ENCODE results near the gene LMTK3.

Gene LMTK3

GRCh38 chr19:48436586-48436985, 75.0 kb downstream of the LMTK3 start:
- Histone ChIP-seq H3K36me3 (ENCODE audit: insufficient read depth, low read length) (no peaks in the 10 kb centered on the region), H3K27ac (ENCODE audit: low read length) (no peak overlapping the region), H3K9ac (ENCODE audit: low read depth, low read length) (no peak overlapping the region), H4K20me1 (ENCODE audit: insufficient read depth, low read length) (no peaks in the 10 kb centered on the region), H3K4me3 (ENCODE audit: low read depth in 1 of 2, low read length in 2 of 2) (no peak overlapping the region), H3K79me2 (ENCODE audit: insufficient read depth, low read length) (no peaks in the 10 kb centered on the region), H2AFZ (ENCODE audit: low read depth, low read length) (no peak overlapping the region), H3K27me3 (ENCODE audit: insufficient read depth, low read length, poor library complexity) (no peaks in the 10 kb centered on the region), H3K9me3 (ENCODE audit: insufficient read depth, low read length, severe bottlenecking) (no peaks in the 10 kb centered on the region), H3K4me1 (ENCODE audit: insufficient read depth, low read length) (no peaks in the 10 kb centered on the region), H3K4me2 (ENCODE audit: insufficient read depth, low read length) (no peak overlapping the region)
- ATAC-seq (ENCODE audit: insufficient read depth, low read depth) (no peak), DNase-seq (no peak)
- TF ChIP-seq, protein P1, sequence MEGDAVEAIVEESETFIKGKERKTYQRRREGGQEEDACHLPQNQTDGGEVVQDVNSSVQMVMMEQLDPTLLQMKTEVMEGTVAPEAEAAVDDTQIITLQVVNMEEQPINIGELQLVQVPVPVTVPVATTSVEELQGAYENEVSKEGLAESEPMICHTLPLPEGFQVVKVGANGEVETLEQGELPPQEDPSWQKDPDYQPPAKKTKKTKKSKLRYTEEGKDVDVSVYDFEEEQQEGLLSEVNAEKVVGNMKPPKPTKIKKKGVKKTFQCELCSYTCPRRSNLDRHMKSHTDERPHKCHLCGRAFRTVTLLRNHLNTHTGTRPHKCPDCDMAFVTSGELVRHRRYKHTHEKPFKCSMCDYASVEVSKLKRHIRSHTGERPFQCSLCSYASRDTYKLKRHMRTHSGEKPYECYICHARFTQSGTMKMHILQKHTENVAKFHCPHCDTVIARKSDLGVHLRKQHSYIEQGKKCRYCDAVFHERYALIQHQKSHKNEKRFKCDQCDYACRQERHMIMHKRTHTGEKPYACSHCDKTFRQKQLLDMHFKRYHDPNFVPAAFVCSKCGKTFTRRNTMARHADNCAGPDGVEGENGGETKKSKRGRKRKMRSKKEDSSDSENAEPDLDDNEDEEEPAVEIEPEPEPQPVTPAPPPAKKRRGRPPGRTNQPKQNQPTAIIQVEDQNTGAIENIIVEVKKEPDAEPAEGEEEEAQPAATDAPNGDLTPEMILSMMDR (IDR thresholded peaks at IDR 0.05; ENCODE audit: borderline replicate concordance, extremely low read depth, low read length, poor library complexity, severe bottlenecking) = no peak
- no peak for TF ChIP-seq EZH2 (IDR thresholded peaks at IDR 0.05; ENCODE audit: borderline replicate concordance, low read depth, low read length, severe bottlenecking)

Data from DND-41 (cell line).